ENCODE measurements around the gene NME4. TPM values are rescaled to one million over a fixed set of nuclear protein-coding genes. Genes with fewer than 3 reads are reported as not detected.

The NME4 gene
- total and polyA plus RNA-seq, 10 of the 15 experiments (the other 5 are each of a cell fraction or from before 2014, with no cell fraction given), result 11.0 to 235 (median 97.7) TPM

DNA sequence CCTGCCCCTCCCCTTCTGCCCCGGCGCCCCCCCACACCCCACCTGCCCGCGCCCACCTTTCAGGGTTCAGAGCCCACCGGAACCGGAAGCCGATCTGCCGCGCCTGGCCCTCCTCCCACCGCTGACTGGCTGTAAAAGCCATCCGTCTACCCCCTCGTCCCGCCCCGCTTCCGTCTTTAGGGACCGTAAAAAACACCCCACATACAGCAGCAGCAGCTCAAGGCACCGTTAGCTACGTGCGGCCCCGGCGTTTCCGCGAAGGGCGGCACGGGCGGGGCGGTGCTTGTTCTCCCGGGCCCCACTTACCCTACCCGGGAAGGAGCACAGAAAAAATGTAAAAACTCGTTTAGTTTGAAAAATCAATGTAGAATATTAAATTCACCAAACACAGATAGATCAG, 26.6 kb upstream of the NME4 start, which contains the start of gene MRPL28 (continued):
- TF ChIP-seq, protein P1, sequence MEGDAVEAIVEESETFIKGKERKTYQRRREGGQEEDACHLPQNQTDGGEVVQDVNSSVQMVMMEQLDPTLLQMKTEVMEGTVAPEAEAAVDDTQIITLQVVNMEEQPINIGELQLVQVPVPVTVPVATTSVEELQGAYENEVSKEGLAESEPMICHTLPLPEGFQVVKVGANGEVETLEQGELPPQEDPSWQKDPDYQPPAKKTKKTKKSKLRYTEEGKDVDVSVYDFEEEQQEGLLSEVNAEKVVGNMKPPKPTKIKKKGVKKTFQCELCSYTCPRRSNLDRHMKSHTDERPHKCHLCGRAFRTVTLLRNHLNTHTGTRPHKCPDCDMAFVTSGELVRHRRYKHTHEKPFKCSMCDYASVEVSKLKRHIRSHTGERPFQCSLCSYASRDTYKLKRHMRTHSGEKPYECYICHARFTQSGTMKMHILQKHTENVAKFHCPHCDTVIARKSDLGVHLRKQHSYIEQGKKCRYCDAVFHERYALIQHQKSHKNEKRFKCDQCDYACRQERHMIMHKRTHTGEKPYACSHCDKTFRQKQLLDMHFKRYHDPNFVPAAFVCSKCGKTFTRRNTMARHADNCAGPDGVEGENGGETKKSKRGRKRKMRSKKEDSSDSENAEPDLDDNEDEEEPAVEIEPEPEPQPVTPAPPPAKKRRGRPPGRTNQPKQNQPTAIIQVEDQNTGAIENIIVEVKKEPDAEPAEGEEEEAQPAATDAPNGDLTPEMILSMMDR (IDR thresholded peaks at IDR 0.05 in 2 of 3, conservative IDR thresholded peaks at IDR 0.05 in 1 of 3; ENCODE audit: control insufficient read depth in 2 of 3, extremely low read depth in 1 of 3, insufficient read depth in 1 of 3, low read depth in 3 of 3, low read length in 3 of 3), result no peak
- no peak for TF ChIP-seq TCF3 (IDR thresholded peaks at IDR 0.05; ENCODE audit: borderline replicate concordance, insufficient read depth, low read depth, low read length)
- TF ChIP-seq, protein P2, sequence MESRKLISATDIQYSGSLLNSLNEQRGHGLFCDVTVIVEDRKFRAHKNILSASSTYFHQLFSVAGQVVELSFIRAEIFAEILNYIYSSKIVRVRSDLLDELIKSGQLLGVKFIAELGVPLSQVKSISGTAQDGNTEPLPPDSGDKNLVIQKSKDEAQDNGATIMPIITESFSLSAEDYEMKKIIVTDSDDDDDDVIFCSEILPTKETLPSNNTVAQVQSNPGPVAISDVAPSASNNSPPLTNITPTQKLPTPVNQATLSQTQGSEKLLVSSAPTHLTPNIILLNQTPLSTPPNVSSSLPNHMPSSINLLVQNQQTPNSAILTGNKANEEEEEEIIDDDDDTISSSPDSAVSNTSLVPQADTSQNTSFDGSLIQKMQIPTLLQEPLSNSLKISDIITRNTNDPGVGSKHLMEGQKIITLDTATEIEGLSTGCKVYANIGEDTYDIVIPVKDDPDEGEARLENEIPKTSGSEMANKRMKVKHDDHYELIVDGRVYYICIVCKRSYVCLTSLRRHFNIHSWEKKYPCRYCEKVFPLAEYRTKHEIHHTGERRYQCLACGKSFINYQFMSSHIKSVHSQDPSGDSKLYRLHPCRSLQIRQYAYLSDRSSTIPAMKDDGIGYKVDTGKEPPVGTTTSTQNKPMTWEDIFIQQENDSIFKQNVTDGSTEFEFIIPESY (IDR thresholded peaks at IDR 0.05), result no peak
- TF ChIP-seq ZSCAN29 (IDR thresholded peaks at IDR 0.05), result no peak
- TF ChIP-seq STAT1 (conservative IDR thresholded peaks at IDR 0.05), result no peak
- TF ChIP-seq, protein P3, sequence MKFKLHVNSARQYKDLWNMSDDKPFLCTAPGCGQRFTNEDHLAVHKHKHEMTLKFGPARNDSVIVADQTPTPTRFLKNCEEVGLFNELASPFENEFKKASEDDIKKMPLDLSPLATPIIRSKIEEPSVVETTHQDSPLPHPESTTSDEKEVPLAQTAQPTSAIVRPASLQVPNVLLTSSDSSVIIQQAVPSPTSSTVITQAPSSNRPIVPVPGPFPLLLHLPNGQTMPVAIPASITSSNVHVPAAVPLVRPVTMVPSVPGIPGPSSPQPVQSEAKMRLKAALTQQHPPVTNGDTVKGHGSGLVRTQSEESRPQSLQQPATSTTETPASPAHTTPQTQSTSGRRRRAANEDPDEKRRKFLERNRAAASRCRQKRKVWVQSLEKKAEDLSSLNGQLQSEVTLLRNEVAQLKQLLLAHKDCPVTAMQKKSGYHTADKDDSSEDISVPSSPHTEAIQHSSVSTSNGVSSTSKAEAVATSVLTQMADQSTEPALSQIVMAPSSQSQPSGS (IDR thresholded peaks at IDR 0.05; ENCODE audit: low read length), result no peak
- TF ChIP-seq LARP7 (IDR thresholded peaks at IDR 0.05), result no peak
- TF ChIP-seq BCL11A (IDR thresholded peaks at IDR 0.05; ENCODE audit: low read depth, low read length), result no peak
- TF ChIP-seq POLR2A (IDR thresholded peaks at IDR 0.05; ENCODE audit: low read depth, low read length), result peak; percentile 44
- TF ChIP-seq ZBED1 (IDR thresholded peaks at IDR 0.05; ENCODE audit: borderline replicate concordance), result no peak
- TF ChIP-seq, protein P4, sequence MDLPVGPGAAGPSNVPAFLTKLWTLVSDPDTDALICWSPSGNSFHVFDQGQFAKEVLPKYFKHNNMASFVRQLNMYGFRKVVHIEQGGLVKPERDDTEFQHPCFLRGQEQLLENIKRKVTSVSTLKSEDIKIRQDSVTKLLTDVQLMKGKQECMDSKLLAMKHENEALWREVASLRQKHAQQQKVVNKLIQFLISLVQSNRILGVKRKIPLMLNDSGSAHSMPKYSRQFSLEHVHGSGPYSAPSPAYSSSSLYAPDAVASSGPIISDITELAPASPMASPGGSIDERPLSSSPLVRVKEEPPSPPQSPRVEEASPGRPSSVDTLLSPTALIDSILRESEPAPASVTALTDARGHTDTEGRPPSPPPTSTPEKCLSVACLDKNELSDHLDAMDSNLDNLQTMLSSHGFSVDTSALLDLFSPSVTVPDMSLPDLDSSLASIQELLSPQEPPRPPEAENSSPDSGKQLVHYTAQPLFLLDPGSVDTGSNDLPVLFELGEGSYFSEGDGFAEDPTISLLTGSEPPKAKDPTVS (IDR thresholded peaks at IDR 0.05; ENCODE audit: low read depth, low read length), result no peak
- no peak for TF ChIP-seq PAX8 (IDR thresholded peaks at IDR 0.05)
- TF ChIP-seq SREBF2 (IDR thresholded peaks at IDR 0.05; ENCODE audit: low read length), result no peak
- TF ChIP-seq SIX5 (IDR thresholded peaks at IDR 0.05; ENCODE audit: low read depth, low read length, severe bottlenecking), result peak; percentile 44
- TF ChIP-seq ZNF24 (IDR thresholded peaks at IDR 0.05), result no peak
- peak; percentile 13; the same call in 1 of the 2 replicates for TF ChIP-seq ATF7 (IDR thresholded peaks at IDR 0.05; ENCODE audit: low read depth)
- TF ChIP-seq RBBP5 (conservative IDR thresholded peaks at IDR 0.05), result no peak
- no peak for TF ChIP-seq RELA (IDR thresholded peaks at IDR 0.05; ENCODE audit: borderline replicate concordance, partially characterized antibody)
- no peak for TF ChIP-seq NFIC (IDR thresholded peaks at IDR 0.05; ENCODE audit: low read depth, low read length)
- TF ChIP-seq KLF5 (IDR thresholded peaks at IDR 0.05; ENCODE audit: partially characterized antibody), result no peak
- no peak for TF ChIP-seq CHD4 (IDR thresholded peaks at IDR 0.05)
- no peak for TF ChIP-seq NRF1 (conservative IDR thresholded peaks at IDR 0.05; ENCODE audit: low read depth, low read length)
- no peak for TF ChIP-seq BMI1 (IDR thresholded peaks at IDR 0.05; ENCODE audit: borderline replicate concordance)
- TF ChIP-seq, protein P5, sequence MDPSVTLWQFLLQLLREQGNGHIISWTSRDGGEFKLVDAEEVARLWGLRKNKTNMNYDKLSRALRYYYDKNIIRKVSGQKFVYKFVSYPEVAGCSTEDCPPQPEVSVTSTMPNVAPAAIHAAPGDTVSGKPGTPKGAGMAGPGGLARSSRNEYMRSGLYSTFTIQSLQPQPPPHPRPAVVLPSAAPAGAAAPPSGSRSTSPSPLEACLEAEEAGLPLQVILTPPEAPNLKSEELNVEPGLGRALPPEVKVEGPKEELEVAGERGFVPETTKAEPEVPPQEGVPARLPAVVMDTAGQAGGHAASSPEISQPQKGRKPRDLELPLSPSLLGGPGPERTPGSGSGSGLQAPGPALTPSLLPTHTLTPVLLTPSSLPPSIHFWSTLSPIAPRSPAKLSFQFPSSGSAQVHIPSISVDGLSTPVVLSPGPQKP (IDR thresholded peaks at IDR 0.05; ENCODE audit: low read depth, low read length), result peak; percentile 64
- TF ChIP-seq, protein P6, sequence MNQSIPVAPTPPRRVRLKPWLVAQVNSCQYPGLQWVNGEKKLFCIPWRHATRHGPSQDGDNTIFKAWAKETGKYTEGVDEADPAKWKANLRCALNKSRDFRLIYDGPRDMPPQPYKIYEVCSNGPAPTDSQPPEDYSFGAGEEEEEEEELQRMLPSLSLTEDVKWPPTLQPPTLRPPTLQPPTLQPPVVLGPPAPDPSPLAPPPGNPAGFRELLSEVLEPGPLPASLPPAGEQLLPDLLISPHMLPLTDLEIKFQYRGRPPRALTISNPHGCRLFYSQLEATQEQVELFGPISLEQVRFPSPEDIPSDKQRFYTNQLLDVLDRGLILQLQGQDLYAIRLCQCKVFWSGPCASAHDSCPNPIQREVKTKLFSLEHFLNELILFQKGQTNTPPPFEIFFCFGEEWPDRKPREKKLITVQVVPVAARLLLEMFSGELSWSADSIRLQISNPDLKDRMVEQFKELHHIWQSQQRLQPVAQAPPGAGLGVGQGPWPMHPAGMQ (IDR thresholded peaks at IDR 0.05; ENCODE audit: borderline replicate concordance), result no peak
